Transverse colon (tissue), 3 donors: Measurements from ENCODE around the gene GSG1L.

Experiments used
- CTCF ChIP-seq, 5 experiments: fragments of 200-600 bp in 3 of 5; fragments of 450-650 bp in 2 of 5; sonication (generic) in 3 of 5; IDR thresholded peaks; 1 replicate in 2 of 5; 2 replicates in 3 of 5; pipeline ENCODE4 v1.5.1; 2016 to 2017; ENCODE audit warnings: antibody characterized with exemption in 5 of 5, inconsistent platforms in 3 of 5, mild to moderate bottlenecking in 2 of 5, moderate library complexity in 1 of 5
- EP300 ChIP-seq: sonication (generic); formaldehyde crosslinking; IDR thresholded peaks from one replicate; pipeline ENCODE4 v1.6.1; 2017; ENCODE audit warnings: antibody characterized with exemption, low read depth
- POLR2A ChIP-seq: fragments of 450-650 bp; IDR thresholded peaks from one replicate; pipeline ENCODE4 v1.6.1; 2016; ENCODE audit warnings: antibody characterized with exemption, mild to moderate bottlenecking, moderate library complexity

- TF ChIP-seq CTCF (IDR thresholded peaks at IDR 0.05): no peak
- no peak for TF ChIP-seq EP300
- TF ChIP-seq POLR2A: no peak
These were observed 211.4 kb downstream of the GSG1L start for GRCh38 chr16:27852116-27852515.
